Esophagus muscularis mucosa (tissue), 3 donors: Measurements from ENCODE around the gene MYO9B.

ENCODE experiments used
- CTCF ChIP-seq, 3 experiments: fragments of 200-600 bp in 2 of 3; fragments of 450-650 bp in 1 of 3; sonication (generic) in 2 of 3; IDR thresholded peaks; one replicate each; pipeline ENCODE4 v1.5.1; 2017 to 2019; ENCODE audit warnings: antibody characterized with exemption in 3 of 3, mild to moderate bottlenecking in 2 of 3, moderate library complexity in 1 of 3
- POLR2AphosphoS5 ChIP-seq, 2 donors: sonication (generic); formaldehyde crosslinking; IDR thresholded peaks; one replicate each; pipeline ENCODE4 v1.6.1; 2017; ENCODE audit warnings: antibody characterized with exemption in 2 of 2

DNA sequence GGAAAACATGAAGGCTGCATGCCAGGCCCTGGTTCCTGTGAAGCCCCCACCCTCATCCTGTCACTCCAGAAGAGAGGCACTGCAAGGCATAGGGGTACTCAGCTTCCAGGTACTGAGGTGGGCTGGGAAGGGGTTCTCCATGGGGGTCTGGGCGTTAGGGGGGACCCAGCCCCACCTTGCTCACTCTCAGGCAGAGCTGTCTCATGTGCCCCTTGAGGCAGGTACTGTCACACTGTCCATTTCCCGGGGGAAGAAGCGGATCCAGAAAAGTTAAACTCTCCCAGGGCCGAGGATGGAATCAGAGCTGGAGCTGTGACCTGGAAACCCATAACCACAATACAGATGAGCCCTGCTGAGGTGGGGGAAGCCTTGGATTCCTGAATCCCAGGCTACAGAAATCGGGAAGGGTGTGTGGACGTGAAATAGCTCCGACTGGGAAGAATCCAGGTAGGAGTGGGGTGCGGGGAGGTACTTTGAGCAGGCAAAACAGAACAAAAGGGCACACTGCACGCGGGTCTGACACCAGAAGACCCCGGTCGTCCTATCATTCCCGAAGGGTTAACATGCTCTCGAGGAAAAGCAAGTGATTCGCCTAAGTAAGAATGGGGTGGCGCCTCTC lies 139.0 kb downstream of the MYO9B start:
- TF ChIP-seq POLR2AphosphoS5 (IDR thresholded peaks at IDR 0.05), result no peak
- TF ChIP-seq CTCF (IDR thresholded peaks at IDR 0.05), result no peak
